GM21825 (cell line): ENCODE data around the gene GRB2.
A peak's percentile ranks its signal among the peaks of the same experiment; 100 is the strongest.
"Not testable (repeated sequence)": the region's sequence is repeated elsewhere in the genome, so short reads cannot be mapped to it uniquely, and the experiment has no call there.

ENCODE experiments used
- ATAC-seq: cut with Tn5 transposase; IDR thresholded peaks from one replicate; pipeline ENCODE4 v1.9.1; 2021; ENCODE audit warnings: mild to moderate bottlenecking, moderate library complexity; ENCODE audit not compliant: unreplicated experiment

The GRB2 gene

DNA sequence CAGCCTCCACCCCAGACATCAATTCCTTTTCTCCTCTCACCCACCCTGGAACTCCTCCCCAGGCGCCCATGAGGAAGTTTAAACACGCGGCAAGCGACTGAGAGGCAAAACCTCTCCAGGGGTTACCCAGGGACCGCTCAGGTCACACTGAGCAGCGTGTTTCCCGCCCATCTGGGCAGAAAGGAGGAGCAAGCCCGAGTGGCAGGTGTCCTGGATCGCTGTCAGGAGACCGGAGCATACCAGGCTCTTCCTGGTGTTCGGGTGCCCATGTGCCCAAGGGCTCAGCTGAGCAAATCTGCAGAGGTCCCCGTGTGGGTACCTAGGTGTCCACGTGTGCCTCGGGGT, 116.7 kb downstream of the GRB2 start:
- ATAC-seq: no peak

DNA sequence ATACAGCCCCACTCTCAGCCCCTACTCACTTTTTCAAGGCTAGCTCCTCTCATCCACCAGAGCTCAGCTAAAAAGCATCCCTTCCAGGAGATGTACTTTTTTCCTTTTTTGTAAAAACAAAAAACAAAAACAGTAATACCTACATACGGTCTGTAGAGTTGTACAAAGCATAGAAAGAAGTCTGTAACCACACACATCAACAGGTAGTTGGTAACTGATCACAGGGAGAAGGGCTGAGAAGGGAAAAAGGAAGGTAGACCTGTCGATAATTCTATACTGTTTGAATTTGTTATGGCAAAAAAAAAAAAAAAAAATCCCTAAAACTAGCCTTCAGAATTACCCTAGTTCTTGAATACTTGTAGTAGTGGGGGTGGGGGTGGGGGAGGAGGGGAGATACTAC, 117.1 kb downstream of the GRB2 start:
- ATAC-seq: no peak

DNA sequence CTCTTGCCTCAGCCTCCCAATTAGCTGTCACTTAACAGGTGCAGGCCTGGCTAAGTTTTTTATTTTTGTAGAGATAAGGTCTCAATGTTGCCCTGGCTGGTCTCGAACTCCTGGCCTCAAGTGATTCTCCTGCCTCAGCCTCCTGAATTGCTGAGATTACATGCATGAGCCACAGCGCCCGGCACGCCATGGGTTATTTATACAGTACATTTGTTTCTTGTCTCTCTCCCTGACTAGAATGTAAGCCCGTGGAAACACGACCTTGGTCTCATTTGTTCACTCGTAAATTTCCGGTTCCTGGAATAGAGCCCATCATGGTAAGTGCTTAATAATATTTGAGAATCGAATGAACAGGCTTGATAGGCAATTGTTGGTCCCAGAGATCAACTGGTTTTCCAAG, 118.3 kb downstream of the GRB2 start:
- no peak for ATAC-seq

DNA sequence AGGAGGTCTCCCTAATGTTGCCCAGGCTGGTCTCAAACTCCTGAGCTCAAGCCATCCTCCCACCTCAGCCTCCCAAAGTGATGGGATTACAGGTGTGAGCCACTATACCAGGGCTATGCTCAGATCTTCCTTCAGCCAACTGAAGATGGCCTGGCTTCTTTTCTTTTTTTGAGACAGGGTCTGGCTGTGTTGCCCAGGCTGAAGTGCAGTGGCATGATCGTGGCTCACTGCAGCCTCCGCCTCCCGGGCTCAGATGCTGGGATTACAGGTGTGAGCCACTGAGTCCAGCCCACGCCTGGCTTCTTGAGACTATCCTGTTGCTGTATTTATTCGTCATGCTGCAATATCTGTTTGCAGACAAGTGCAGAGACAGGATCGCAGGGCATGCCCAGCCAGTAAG, 120.4 kb downstream of the GRB2 start:
- no peak for ATAC-seq

DNA sequence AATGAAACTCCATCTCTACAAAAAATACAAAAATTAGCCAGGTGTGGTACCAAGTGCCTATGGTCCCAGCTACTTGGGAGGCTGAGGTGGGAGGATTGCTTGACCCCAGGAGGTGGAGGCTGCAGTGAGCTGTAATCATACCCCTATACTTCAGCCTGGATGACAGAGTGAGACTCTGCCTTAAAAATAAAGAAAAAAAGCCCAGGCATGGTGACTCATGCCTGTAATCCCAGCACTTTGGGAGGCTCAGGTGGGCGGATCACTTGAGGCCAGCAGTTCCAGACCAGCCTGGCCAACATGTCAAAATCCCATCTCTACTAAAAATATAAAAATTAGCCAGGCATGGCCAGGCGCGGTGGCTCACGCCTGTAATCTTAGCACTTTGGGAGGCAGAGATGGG, 125.3 kb downstream of the GRB2 start:
- not testable (repeated sequence) for ATAC-seq

DNA sequence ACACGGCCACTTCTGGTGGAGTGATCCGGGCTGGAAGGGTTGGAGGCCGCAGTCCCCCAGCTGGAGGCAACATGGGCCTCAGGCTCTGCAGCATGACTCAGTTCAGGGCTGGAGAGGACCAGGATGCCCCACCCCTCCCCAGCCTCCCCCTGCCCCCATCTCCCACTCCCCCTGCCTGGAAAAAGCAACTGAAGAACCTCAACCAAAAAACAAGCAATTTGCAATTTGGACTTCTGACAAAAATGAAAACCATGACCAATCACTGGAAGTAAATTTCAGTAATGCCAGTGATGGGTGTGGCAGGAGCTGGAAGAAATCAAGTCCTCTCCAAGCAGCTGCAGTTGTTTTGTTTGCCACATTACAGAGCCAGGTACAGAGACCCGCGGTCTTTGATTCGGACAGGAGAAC, 127.8 kb downstream of the GRB2 start:
- no peak for ATAC-seq

DNA sequence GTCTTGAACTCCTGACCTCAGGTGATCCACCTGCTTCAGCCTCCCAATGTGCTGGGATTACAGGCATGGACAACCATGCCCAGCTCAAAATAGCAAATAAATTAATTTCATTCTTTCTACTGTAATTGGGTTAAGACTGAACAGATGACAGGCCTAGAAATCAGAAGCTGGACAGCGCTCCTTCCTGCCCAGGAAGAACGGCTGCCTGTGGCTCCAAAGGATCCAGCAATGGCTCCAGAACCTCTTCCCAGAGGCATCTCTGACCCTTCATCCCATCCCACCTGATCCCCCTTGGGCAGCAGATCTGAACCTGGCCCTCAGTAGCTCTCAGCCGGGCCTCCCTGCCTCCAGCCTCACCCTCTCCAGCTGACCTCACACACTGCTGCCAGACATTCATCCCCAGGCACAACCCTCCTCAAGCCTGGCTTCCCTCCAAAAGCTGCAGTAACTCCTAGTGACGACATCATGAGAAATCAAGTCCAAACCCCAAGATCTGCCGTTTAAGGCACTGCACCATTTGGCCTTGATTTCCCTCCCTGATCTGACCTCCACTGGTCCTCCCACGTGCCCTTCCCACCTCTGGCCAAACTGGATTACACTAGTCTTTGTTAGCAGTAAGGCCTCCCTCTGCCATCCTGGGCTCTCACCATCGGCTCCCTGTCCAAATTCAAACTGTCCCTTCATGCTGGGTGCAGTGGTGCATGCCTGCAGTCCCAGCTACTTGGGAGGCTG, 131.3 kb downstream of the GRB2 start:
- no peak for ATAC-seq

DNA sequence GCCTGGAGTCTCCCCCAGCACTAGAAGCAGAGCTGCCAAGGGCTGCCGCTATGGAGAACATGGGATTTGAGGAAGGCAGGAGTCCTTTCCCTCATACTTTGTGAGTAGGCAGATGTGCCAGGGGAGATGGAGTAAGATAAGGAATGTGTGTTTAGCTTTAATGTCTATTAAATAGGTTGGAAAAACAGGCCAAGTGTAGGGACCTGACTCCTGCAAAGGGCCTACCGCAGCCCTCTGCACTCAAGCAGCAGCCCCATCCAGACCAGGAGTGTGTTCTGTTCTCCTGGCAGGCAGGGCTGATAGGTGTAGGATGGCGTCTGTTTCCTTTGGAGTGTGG, 132.7 kb downstream of the GRB2 start:
- no peak for ATAC-seq

DNA sequence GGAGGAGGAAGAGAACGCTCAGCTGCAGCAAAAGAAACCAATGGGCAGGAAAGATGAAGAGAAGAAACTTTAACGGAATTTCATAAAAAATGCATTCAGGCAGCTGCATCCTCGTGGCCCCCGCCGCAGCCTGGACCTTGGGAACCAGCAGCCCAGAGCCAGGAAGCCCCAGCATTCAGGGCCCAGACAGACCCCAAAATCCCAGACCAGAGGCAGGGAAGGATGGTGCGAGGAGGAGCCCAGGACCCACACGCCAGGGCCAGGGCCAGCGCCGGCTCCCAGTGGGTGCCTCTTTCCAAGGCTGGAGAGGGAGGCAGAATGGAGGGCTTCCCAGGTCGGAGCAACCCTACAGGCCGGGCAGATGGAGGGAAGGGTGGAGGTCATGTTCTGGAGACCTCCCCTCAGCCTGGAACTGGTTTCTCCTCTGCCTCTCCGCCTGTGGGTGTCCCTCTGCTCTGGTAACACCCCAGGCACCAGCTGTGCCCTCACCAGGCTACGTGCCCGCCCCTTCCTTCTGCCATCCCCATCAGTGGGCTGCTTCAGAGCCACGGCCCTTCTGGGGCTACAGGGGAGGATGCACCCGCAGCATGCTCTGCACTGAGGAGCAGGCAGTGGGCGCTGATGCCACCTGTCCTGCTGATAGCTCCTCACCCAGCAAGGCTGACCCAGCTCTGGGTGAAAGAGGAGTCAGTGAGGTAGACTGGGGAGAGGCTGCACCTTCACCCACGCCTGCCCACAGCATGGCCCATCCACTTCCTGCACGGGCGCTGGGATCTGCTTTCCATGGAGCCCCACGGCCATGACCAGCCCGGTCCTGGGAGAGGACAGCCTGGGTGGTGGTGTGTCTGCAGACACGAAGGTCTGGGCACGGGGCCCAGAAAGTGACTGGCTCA, 133.3 kb downstream of the GRB2 start:
- no peak for ATAC-seq

DNA sequence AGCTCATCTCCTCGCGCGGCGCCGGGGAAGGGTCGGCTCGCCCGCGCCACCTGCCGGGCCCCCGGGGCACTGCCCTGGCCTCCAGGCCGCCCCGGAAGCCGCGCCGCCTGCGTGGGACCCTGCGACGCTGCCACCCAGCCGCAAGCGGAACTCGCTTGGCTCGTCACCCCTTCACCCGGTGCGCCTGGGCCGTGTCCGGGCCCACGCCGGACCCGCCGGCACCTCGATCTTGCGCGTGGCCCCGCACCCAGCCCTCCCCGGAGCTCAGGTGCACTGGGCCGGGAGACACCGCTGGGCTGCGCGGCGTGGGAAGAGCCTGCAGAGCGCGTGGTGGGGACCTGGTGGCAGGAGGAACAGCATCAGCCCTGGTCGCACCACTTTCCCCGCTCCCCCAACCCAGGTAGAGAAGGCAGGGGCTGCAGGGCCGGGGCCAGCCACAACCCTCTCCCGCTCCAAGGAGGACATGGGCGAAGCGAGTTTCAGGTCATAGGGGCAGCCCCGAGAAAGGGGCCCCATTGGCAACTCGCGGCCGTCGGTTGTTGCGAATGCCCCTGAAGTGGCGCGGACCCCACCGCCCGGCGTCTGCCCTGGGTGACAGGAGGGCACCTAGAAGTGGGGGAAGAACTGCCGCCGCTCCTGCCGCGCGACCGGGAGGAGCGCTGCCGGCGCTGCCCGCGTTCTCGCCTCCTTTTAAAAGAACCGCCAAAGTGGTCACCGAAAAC, 134.1 kb downstream of the GRB2 start:
- peak; percentile 70 for ATAC-seq

DNA sequence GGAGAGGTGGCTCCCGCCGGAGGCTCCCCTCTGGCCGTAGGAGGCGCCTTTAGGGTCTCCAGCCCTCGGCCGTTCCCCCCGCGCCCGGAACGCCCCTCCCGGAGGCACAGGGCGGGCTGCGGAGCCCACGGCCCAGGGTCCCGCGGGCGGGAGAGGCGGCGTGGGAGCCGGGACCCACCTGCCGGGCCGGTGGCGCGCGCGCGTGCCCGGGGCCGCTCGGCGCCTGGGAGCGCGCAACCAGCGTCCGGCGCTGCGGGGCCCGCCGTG, 134.6 kb downstream of the GRB2 start, which contains the start of gene MIF4GD:
TSS of gene MIF4GD (minus strand) at position 266 of the 267 bp plus-strand sequence. CDS start 1,036 bp downstream, outside the sequence.
- peak; percentile 18 for ATAC-seq

DNA sequence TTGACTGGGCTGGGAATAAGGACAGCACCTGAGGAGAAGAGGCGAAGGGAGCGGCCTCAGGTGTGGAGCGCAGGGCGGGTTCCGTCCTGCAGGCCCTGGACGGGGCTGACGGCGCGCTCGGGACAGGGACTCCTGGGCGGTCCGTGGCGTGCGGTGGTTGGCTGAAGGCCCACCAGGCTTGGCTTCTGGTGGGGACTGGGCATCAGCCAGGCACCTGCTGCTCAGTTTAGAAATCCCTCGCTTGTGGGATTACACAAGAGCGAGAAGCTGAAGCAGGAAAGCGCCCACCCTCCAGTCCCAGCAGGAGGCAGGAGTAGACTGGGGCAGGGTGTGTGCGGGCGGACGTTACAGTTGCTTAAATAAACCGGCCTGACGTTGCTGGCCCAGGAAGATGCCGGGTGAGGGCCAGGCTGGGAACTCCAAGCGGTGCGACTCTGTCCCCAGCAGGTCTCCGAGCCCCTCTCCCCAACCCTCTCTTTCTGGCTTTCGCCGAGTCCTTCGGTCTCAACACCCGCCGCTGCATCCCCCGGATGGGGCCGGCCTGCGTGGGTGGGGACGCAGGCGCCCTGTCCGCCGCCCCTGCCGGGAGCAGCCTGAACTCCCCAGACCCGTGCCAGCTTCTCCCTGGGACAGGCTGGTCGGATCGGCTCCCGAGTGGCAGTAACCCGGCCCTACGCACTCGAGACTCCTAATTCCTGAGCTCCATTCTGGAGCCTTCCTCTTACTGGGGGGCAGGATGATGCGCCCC, 135.1 kb downstream of the GRB2 start:
- ATAC-seq: peak; percentile 25

DNA sequence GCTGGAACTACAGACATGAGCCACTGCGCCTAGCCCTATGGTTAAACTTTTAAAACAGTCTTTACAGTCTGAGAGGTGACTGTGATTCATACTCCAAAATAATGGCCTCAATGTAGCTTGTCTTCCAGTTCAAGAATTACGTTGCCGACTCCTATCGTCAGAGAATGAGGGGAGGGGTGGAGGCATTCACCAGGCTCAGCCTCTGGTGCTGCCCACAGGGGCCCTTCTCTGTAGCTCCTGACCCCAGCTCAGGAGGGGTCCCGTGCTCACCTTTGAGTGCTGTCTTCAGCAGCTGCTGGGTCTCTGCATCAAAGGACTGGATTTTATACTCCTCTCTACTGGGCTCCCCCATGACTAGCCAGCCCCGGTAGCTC, 135.6 kb downstream of the GRB2 start:
- no peak for ATAC-seq
